IMR-90 (cell line): ENCODE results near the gene RPTOR.

Source experiments
- CEBPB ChIP-seq: IDR thresholded peaks from 2 replicates; pipeline ENCODE4 v1.6.1; 2012; ENCODE audit warnings: low read depth, low read length, improper control_type of control experiment
- CHD1 ChIP-seq: IDR thresholded peaks from 2 replicates; pipeline ENCODE4 v1.6.1; 2012; ENCODE audit warnings: low read depth, low read length, improper control_type of control experiment
- CTCF ChIP-seq: conservative IDR thresholded peaks from 2 replicates; pipeline ENCODE4 v1.5.1; 2012; ENCODE audit warnings: mild to moderate bottlenecking, low read depth, low read length, improper control_type of control experiment
- MXI1 ChIP-seq: IDR thresholded peaks from 2 replicates; pipeline ENCODE4 v1.6.1; 2012; ENCODE audit warnings: low read depth, mild to moderate bottlenecking, low read length, moderate library complexity, borderline replicate concordance
- POLR2A ChIP-seq: IDR thresholded peaks from 2 replicates; pipeline ENCODE4 v1.6.1; 2012; ENCODE audit warnings: mild to moderate bottlenecking, low read depth, low read length
- RAD21 ChIP-seq: IDR thresholded peaks from 2 replicates; pipeline ENCODE4 v1.6.1; 2012; ENCODE audit warnings: low read length, improper control_type of control experiment

- TF ChIP-seq CTCF (no peak), CEBPB (no peak), RAD21 (no peak), CHD1 (no peak), MXI1 (no peak), POLR2A (no peak)
These were observed 419.9 kb downstream of the RPTOR start for GRCh38 chr17:80964544-80964856.
